H1 (cell line): ENCODE measurements around the gene TPSG1. TPM values are rescaled to one million over a fixed set of nuclear protein-coding genes. Genes with fewer than 3 reads are reported as not detected.

Experiments
- CTCF ChIA-PET: fragments of 300-600 bp; sonication (Branson Sonifier 250); formaldehyde crosslinking; loops from one replicate; lab custom pipeline; 2021; ENCODE audit not compliant: partially characterized antibody; lab: Charles Lee
- POLR2A ChIA-PET: fragments of 300-600 bp; sonication (Branson Sonifier 250); formaldehyde crosslinking; loops from one replicate; lab custom pipeline; 2021; ENCODE audit warnings: inconsistent platforms; ENCODE audit not compliant: partially characterized antibody; lab: Charles Lee
- DNase-seq, 2 experiments: peaks; one replicate each; pipeline versions ENCODE4 v3.0.0 to v3.0.0-alpha.2; 2010 to 2022; ENCODE audit warnings: low spot score in 2 of 2, low read depth in 1 of 2, mixed read lengths in 1 of 2
- FAIRE-seq: peaks from 2 replicates; lab custom pipeline; 2011; peaks lifted over from hg19 to GRCh38; lab: Jason Lieb, UNC
- H2AFZ ChIP-seq: 2 replicates; pipeline ENCODE4 v1.8.1; 2012; ENCODE audit warnings: low read length, inconsistent platforms
- H2AK5ac ChIP-seq: 2 replicates; pipeline ENCODE4 v1.6.1; 2013; ENCODE audit warnings: low read depth, low read length
- H2BK120ac ChIP-seq: replicated peaks from 2 replicates; pipeline ENCODE3; 2013; ENCODE audit warnings: low read depth, low read length, inconsistent platforms
- H2BK12ac ChIP-seq: 2 replicates; pipeline ENCODE4 v1.6.1; 2013; ENCODE audit warnings: low read depth, low read length
- H2BK15ac ChIP-seq: 2 replicates; pipeline ENCODE4 v1.6.1; 2013; ENCODE audit warnings: low read length
- H2BK20ac ChIP-seq: 2 replicates; pipeline ENCODE4 v1.6.1; 2013; ENCODE audit warnings: low read length
- H2BK5ac ChIP-seq: 2 replicates; pipeline ENCODE4 v1.6.1; 2013; ENCODE audit warnings: low read depth, low read length
- H3K14ac ChIP-seq: 2 replicates; pipeline ENCODE4 v1.6.1; 2013; ENCODE audit warnings: inconsistent platforms; ENCODE audit not compliant: insufficient read length
- H3K18ac ChIP-seq: 2 replicates; pipeline ENCODE4 v1.6.1; 2013; ENCODE audit warnings: low read length; ENCODE audit errors: extremely low read depth
- H3K23ac ChIP-seq: 2 replicates; pipeline ENCODE4 v1.6.1; 2013; ENCODE audit warnings: inconsistent platforms; ENCODE audit not compliant: insufficient read length
- H3K23me2 ChIP-seq: 2 replicates; pipeline ENCODE4 v1.6.1; 2013; ENCODE audit warnings: low read depth, low read length
- H3K27ac ChIP-seq: 2 replicates; pipeline ENCODE4 v1.6.1; 2011; ENCODE audit warnings: low read depth, low read length, inconsistent platforms
- H3K27me3 ChIP-seq, 4 experiments: replicated peaks in 1 of 4; 1 replicate in 1 of 4; 2 replicates in 3 of 4; pipeline versions ENCODE4 v1.6.1 to v1.8.1; 2011 to 2013; ENCODE audit warnings: low read length in 3 of 4, mild to moderate bottlenecking in 3 of 4, inconsistent platforms in 2 of 4, mixed read lengths in 2 of 4, moderate library complexity in 1 of 4; ENCODE audit not compliant: control insufficient read depth in 3 of 4, insufficient read depth in 3 of 4; ENCODE audit errors: extremely low read depth in 1 of 4
- H3K36me3 ChIP-seq, 4 experiments: 2 replicates each; pipeline versions ENCODE4 v1.6.1 to v1.8.1; 2011 to 2013; ENCODE audit warnings: mild to moderate bottlenecking in 4 of 4, low read length in 3 of 4, moderate library complexity in 2 of 4, control low read depth in 1 of 4, inconsistent platforms in 1 of 4; ENCODE audit not compliant: insufficient read depth in 4 of 4, control insufficient read depth in 2 of 4
- H3K4ac ChIP-seq: replicated peaks from 2 replicates; pipeline ENCODE3; 2013; ENCODE audit warnings: low read length, low read depth, mixed read lengths, inconsistent platforms; ENCODE audit not compliant: insufficient read length
- H3K4me1 ChIP-seq, 4 experiments: replicated peaks in 1 of 4; 1 replicate in 1 of 4; 2 replicates in 3 of 4; pipeline versions ENCODE4 v1.6.1 to v1.8.1; 2011 to 2013; ENCODE audit warnings: low read length in 3 of 4, inconsistent platforms in 2 of 4, mixed read lengths in 1 of 4; ENCODE audit not compliant: insufficient read depth in 4 of 4, control insufficient read depth in 3 of 4
- H3K4me2 ChIP-seq, 2 experiments: 2 replicates each; pipeline versions ENCODE4 v1.6.1 to v1.8.1; 2011 to 2013; ENCODE audit warnings: low read depth in 2 of 2, low read length in 2 of 2, control low read depth in 1 of 2, inconsistent platforms in 1 of 2, mild to moderate bottlenecking in 1 of 2; ENCODE audit not compliant: insufficient read depth in 1 of 2
- H3K4me3 ChIP-seq, 4 experiments: fragments of 200-600, 300-600 bp in 1 of 4; sonication (generic), shearing (Covaris generic), sonication (Bioruptor Twin) in 1 of 4; 2 replicates each; pipeline versions ENCODE4 v1.5.1 to v1.8.1; 2011 to 2016; ENCODE audit warnings: low read length in 4 of 4, low read depth in 3 of 4, control low read depth in 2 of 4, inconsistent platforms in 2 of 4, mild to moderate bottlenecking in 2 of 4, mixed read lengths in 1 of 4, moderate library complexity in 1 of 4; ENCODE audit not compliant: insufficient read depth in 2 of 4; ENCODE audit errors: extremely low read depth in 1 of 4
- H3K56ac ChIP-seq: replicated peaks from 2 replicates; pipeline ENCODE3; 2013; ENCODE audit warnings: low read depth, mild to moderate bottlenecking, mixed read lengths, low read length, inconsistent platforms; ENCODE audit not compliant: insufficient read length
- H3K79me1 ChIP-seq: 2 replicates; pipeline ENCODE4 v1.6.1; 2013; ENCODE audit warnings: low read depth, low read length, control low read depth
- H3K79me2 ChIP-seq, 2 experiments: 2 replicates each; pipeline versions ENCODE4 v1.6.1 to v1.8.1; 2012 to 2013; ENCODE audit warnings: low read length in 2 of 2, mild to moderate bottlenecking in 2 of 2, inconsistent platforms in 1 of 2; ENCODE audit not compliant: insufficient read depth in 2 of 2, control insufficient read depth in 1 of 2
- H3K9ac ChIP-seq, 4 experiments: replicated peaks in 1 of 4; 1 replicate in 1 of 4; 2 replicates in 3 of 4; pipeline versions ENCODE4 v1.6.1 to v1.8.1; 2011 to 2013; ENCODE audit warnings: low read depth in 3 of 4, low read length in 3 of 4, control low read depth in 2 of 4, mild to moderate bottlenecking in 2 of 4, moderate library complexity in 2 of 4, inconsistent platforms in 1 of 4; ENCODE audit errors: extremely low read depth in 1 of 4
- H3K9me3 ChIP-seq, 2 experiments: 2 replicates each; pipeline versions ENCODE4 v1.6.1 to v1.8.1; 2012 to 2013; ENCODE audit warnings: mild to moderate bottlenecking in 2 of 2, moderate library complexity in 2 of 2, control low read depth in 1 of 2, inconsistent platforms in 1 of 2, low read depth in 1 of 2, low read length in 1 of 2, mixed read lengths in 1 of 2; ENCODE audit not compliant: insufficient read depth in 2 of 2
- H4K20me1 ChIP-seq, 2 experiments: replicated peaks in 1 of 2; 2 replicates each; pipeline versions ENCODE3 to v1.8.1; 2011 to 2013; ENCODE audit warnings: inconsistent platforms in 2 of 2, low read length in 2 of 2, mild to moderate bottlenecking in 1 of 2; ENCODE audit not compliant: insufficient read depth in 2 of 2, control insufficient read depth in 1 of 2
- H4K5ac ChIP-seq: 2 replicates; pipeline ENCODE4 v1.6.1; 2013; ENCODE audit warnings: low read length, low read depth, mixed read lengths, inconsistent platforms; ENCODE audit not compliant: insufficient read length
- H4K8ac ChIP-seq: 2 replicates; pipeline ENCODE4 v1.8.0; 2013; ENCODE audit warnings: mild to moderate bottlenecking, moderate library complexity, low read length, inconsistent platforms; ENCODE audit not compliant: insufficient read depth; ENCODE audit errors: extremely low read depth
- H4K91ac ChIP-seq: replicated peaks from 2 replicates; pipeline ENCODE3; 2013; ENCODE audit warnings: low read length, mixed read lengths, inconsistent platforms; ENCODE audit not compliant: insufficient read length
- GABPA ChIP-seq: IDR thresholded peaks from 2 replicates; pipeline ENCODE4 v1.6.1; 2011; ENCODE audit warnings: mild to moderate bottlenecking, low read length, moderate library complexity, borderline replicate concordance; ENCODE audit not compliant: insufficient read depth
- TBP ChIP-seq: IDR thresholded peaks from 2 replicates; pipeline ENCODE4 v1.6.1; 2011; ENCODE audit warnings: low read depth, low read length, improper control_type of control experiment
- WGBS, 2 experiments: shearing (Covaris generic) in 1 of 2; methylation state at CpG; one replicate each; pipeline versions ENCODE4 v1.1.6 to v1.1.7; 2013 to 2015; ENCODE audit warnings: low lambda C conversion rate in 2 of 2, mixed read lengths in 2 of 2, inconsistent platforms in 1 of 2, low coverage in 1 of 2, missing lambda C conversion rate in 1 of 2; ENCODE audit not compliant: insufficient replicate concordance in 2 of 2, insufficient coverage in 1 of 2, insufficient read length in 1 of 2; ENCODE audit errors: extremely low coverage in 1 of 2, missing lambda C conversion rate in 1 of 2; 5-methylcytosine and 5-hydroxymethylcytosine counted together
- polyA plus RNA-seq, 7 experiments: library from polyadenylated mRNA; depleted of rRNA in 3 of 7; stranded (reverse) in 5 of 7; unstranded in 2 of 7; fragments of >200 nt in 5 of 7; fragments of 200-250 nt in 2 of 7; gene quantifications; 1 replicate in 5 of 7; 2 replicates in 1 of 7; 4 replicates in 1 of 7; pipeline versions ENCODE4 v1.2.1 to v1.2.3, GENCODE V29; 2011 to 2013; ENCODE audit warnings: missing spikeins in 2 of 7, mixed read lengths in 2 of 7
- total RNA-seq: library from RNA; stranded (reverse); fragmentation: NEBNext Ultra II Directional; extraction: Animal tissue kit (Norgen Biotek cat#: 25700); gene quantifications from 2 replicates; pipeline ENCODE4 v1.2.1, GENCODE V29; 2021

Gene TPSG1
- total and polyA plus RNA-seq, 2 of the 8 experiments (the other 6 are each of a cell fraction or from before 2014, with no cell fraction given): not detected

- H2BK5ac ChIP-seq: no peak overlapping the region
- H3K23me2 ChIP-seq: no peaks in the 10 kb centered on the region
- H2BK20ac ChIP-seq: no peak overlapping the region
- no peak overlapping the region for H3K4ac ChIP-seq
- no peaks in the 10 kb centered on the region for H3K9me3 ChIP-seq
- no peak overlapping the region for H4K91ac ChIP-seq
- H3K4me3 ChIP-seq: no peak overlapping the region
- ChIA-PET POLR2A (interaction anchor here (1.0 to 1.5 kb wide), 5 partner anchors 9 to 22 kb away, joined by 3 to 4 read pairs (median 4); no protein-coding TSS in a partner anchor), CTCF (interaction anchor here (0.9 to 4.7 kb wide), 13 partner anchors 8 to 149 kb away, joined by 3 to 16 read pairs (median 6); no protein-coding TSS in a partner anchor)
- H3K4me2 ChIP-seq: no peak overlapping the region
- no peaks in the 10 kb centered on the region for H3K27me3 ChIP-seq
- 91% methylated on average over 30 of the region's 38 CpGs; no CpG with 5 or more reads in 1 of the 2 experiments for WGBS, 2 experiments
- H3K9ac ChIP-seq: no peak overlapping the region
- peaks cover 13 to 27% of the 10 kb centered on the region in 2 experiments for H4K20me1 ChIP-seq
- H3K4me1 ChIP-seq: peaks cover 0 to 3% (median under 1%) of the 10 kb centered on the region in 4 experiments; a peak in 4 of 7 replicates
- H4K5ac ChIP-seq: no peak overlapping the region
- H2AFZ ChIP-seq: no peak overlapping the region
- no peak for DNase-seq
- H3K14ac ChIP-seq: no peak overlapping the region
- no peak overlapping the region for H2BK15ac ChIP-seq
- H3K23ac ChIP-seq: no peak overlapping the region
- peaks cover 0 to 3% of the 10 kb centered on the region in 2 experiments; a peak in 1 of 4 replicates for H3K79me2 ChIP-seq
- H3K27ac ChIP-seq: no peak overlapping the region
- peaks cover 4% of the 10 kb centered on the region for H3K79me1 ChIP-seq
- H4K8ac ChIP-seq: no peak overlapping the region; the same call in 1 of the 2 replicates
- H2BK12ac ChIP-seq: no peak overlapping the region
- H3K18ac ChIP-seq: no peak overlapping the region
- H3K56ac ChIP-seq: no peak overlapping the region
- no peak overlapping the region for H2AK5ac ChIP-seq
- H2BK120ac ChIP-seq: no peak overlapping the region
- FAIRE-seq: no peak
- no peaks in the 10 kb centered on the region; a peak in 1 of 8 replicates for H3K36me3 ChIP-seq
- no peak for TF ChIP-seq TBP
- 0 out of 2 replicates have a peak, but pooled peaks have one; percentile 29 for TF ChIP-seq GABPA
Measured at GRCh38 chr16:1180549-1181403, 44.3 kb downstream of the TPSG1 start.
